Endodermal cell (in vitro differentiated cells): ENCODE measurements around the gene FAM117A. TPM values are rescaled to one million over a fixed set of nuclear protein-coding genes. Genes with fewer than 3 reads are reported as not detected.
A peak's percentile ranks its signal among the peaks of the same experiment; 100 is the strongest.

Source experiments
- DNase-seq: peaks from one replicate; pipeline ENCODE4 v3.0.0-alpha.2; 2017
- H3K27ac ChIP-seq: 2 replicates; pipeline ENCODE4 v1.5.1; 2013; ENCODE audit warnings: mild to moderate bottlenecking, low read depth, low read length, moderate library complexity
- H3K27me3 ChIP-seq: 2 replicates; pipeline ENCODE4 v1.6.1; 2013; ENCODE audit warnings: mild to moderate bottlenecking, low read length, moderate library complexity; ENCODE audit not compliant: insufficient read depth, control insufficient read depth, poor library complexity, severe bottlenecking
- H3K36me3 ChIP-seq: 2 replicates; pipeline ENCODE4 v1.7.0; 2013; ENCODE audit warnings: mild to moderate bottlenecking, low read length, moderate library complexity; ENCODE audit not compliant: control insufficient read depth, insufficient read depth
- H3K4me1 ChIP-seq: one replicate; pipeline ENCODE4 v1.7.0; 2013; ENCODE audit warnings: low read length; ENCODE audit not compliant: control insufficient read depth, insufficient read depth
- H3K4me3 ChIP-seq: 2 replicates; pipeline ENCODE4 v1.5.1; 2013; ENCODE audit warnings: mild to moderate bottlenecking, low read length, moderate library complexity
- H3K9ac ChIP-seq: 2 replicates; pipeline ENCODE4 v1.6.1; 2013; ENCODE audit warnings: mild to moderate bottlenecking, low read length, moderate library complexity; ENCODE audit not compliant: poor library complexity, severe bottlenecking; ENCODE audit errors: extremely low read depth
- H3K9me3 ChIP-seq: 2 replicates; pipeline ENCODE4 v1.6.1; 2013; ENCODE audit warnings: mild to moderate bottlenecking, low read length, moderate library complexity; ENCODE audit not compliant: control insufficient read depth
- H3K27ac Mint-ChIP-seq: 2 replicates; pipeline ENCODE4 v1.8.0; 2020; ENCODE audit warnings: mixed read lengths
- H3K27me3 Mint-ChIP-seq: 2 replicates; pipeline ENCODE4 v1.8.0; 2021; ENCODE audit warnings: mild to moderate bottlenecking, mixed read lengths; ENCODE audit not compliant: insufficient read depth
- H3K36me3 Mint-ChIP-seq: 2 replicates; pipeline ENCODE4 v1.8.0; 2020; ENCODE audit warnings: low read depth, mixed read lengths
- H3K4me1 Mint-ChIP-seq: 2 replicates; pipeline ENCODE4 v1.8.0; 2020; ENCODE audit warnings: mixed read lengths
- H3K4me3 Mint-ChIP-seq: 2 replicates; pipeline ENCODE4 v1.8.0; 2020; ENCODE audit warnings: mild to moderate bottlenecking, moderate library complexity, mixed read lengths
- H3K9me3 Mint-ChIP-seq: 2 replicates; pipeline ENCODE4 v1.8.0; 2020; ENCODE audit warnings: mild to moderate bottlenecking, mixed read lengths
- CTCF ChIP-seq: fragments of 200-600 bp; sonication (generic); conservative IDR thresholded peaks from 2 replicates; pipeline ENCODE4 v1.5.0; 2021; ENCODE audit warnings: antibody characterized with exemption, mild to moderate bottlenecking
- WGBS, 2 experiments: methylation state at CpG; one replicate each; pipeline versions ENCODE4 v1.1.5 to v1.1.7; 2013; ENCODE audit warnings: missing lambda C conversion rate in 2 of 2, mixed read lengths in 1 of 2; ENCODE audit not compliant: insufficient coverage in 1 of 2, insufficient read length in 1 of 2; 5-methylcytosine and 5-hydroxymethylcytosine counted together
- total RNA-seq, 2 donors: library from RNA; stranded (reverse); fragmentation: NEBNext Ultra II Directional in 1 of 2; extraction: Animal tissue kit (Norgen Biotek cat#: 25700) in 1 of 2; gene quantifications; 2 replicates in 1 of 2; 3 replicates in 1 of 2; pipeline ENCODE4 v1.2.1, GENCODE V29; 2021

FAM117A gene
- total RNA-seq, 2 donors from 2014 or later = 15.4 to 16.8 TPM

- TF ChIP-seq CTCF = no peak
- peak overlapping the region; percentile 99 for H3K27ac Mint-ChIP-seq
- peak overlapping the region; percentile 92 for H3K4me3 Mint-ChIP-seq
- Histone ChIP-seq H3K27me3 (peaks cover 5% of the 10 kb centered on the region), H3K4me3 (peak overlapping the region; percentile 92), H3K27ac (peak overlapping the region; percentile 55), H3K36me3 (peaks cover 32% of the 10 kb centered on the region), H3K4me1 (no peaks in the 10 kb centered on the region), H3K9ac (peak overlapping the region; percentile 99), H3K9me3 (no peaks in the 10 kb centered on the region)
- H3K4me1 Mint-ChIP-seq = peaks cover 18% of the 10 kb centered on the region
- peak; percentile 73 for DNase-seq
- H3K9me3 Mint-ChIP-seq = no peaks in the 10 kb centered on the region
- 5 to 8% methylated on average over 13 to 17 of the region's 17 CpGs for WGBS, 2 experiments
- peaks cover 36% of the 10 kb centered on the region for H3K36me3 Mint-ChIP-seq
- no peaks in the 10 kb centered on the region for H3K27me3 Mint-ChIP-seq
Measured at GRCh38 chr17:49787884-49788477, 24.1 kb upstream of the FAM117A start.

- no peak overlapping the region for H3K27ac ChIP-seq
- Mint-ChIP-seq H3K4me3 (no peak overlapping the region), H3K27ac (no peak overlapping the region), H3K36me3 (peaks cover 5% of the 10 kb centered on the region), H3K4me1 (peaks cover 15% of the 10 kb centered on the region), H3K27me3 (peaks cover 3% of the 10 kb centered on the region), H3K9me3 (no peaks in the 10 kb centered on the region)
- no peak for DNase-seq
- H3K9me3 ChIP-seq = no peaks in the 10 kb centered on the region
- H3K36me3 ChIP-seq = no peaks in the 10 kb centered on the region
- WGBS, 2 experiments = 83 to 86% methylated on average over 1 of the region's 1 CpG
- no peaks in the 10 kb centered on the region for H3K4me1 ChIP-seq
- no peak overlapping the region for H3K9ac ChIP-seq
- H3K4me3 ChIP-seq = no peak overlapping the region
- no peak for TF ChIP-seq CTCF
- H3K27me3 ChIP-seq = peaks cover 5% of the 10 kb centered on the region
Measured at GRCh38 chr17:49784636-49785035, 20.7 kb upstream of the FAM117A start.

- no peak overlapping the region for H3K27ac ChIP-seq
- H3K9me3 ChIP-seq = no peaks in the 10 kb centered on the region
- peaks cover 10% of the 10 kb centered on the region for H3K4me1 Mint-ChIP-seq
- TF ChIP-seq CTCF = no peak
- H3K36me3 ChIP-seq = no peaks in the 10 kb centered on the region
- no peaks in the 10 kb centered on the region for H3K36me3 Mint-ChIP-seq
- no peak overlapping the region for H3K9ac ChIP-seq
- no peak overlapping the region for H3K27ac Mint-ChIP-seq
- H3K4me3 Mint-ChIP-seq = no peak overlapping the region
- H3K4me3 ChIP-seq = no peak overlapping the region
- no peak for DNase-seq
- H3K9me3 Mint-ChIP-seq = no peaks in the 10 kb centered on the region
- H3K27me3 ChIP-seq = peaks cover 5% of the 10 kb centered on the region
- no peaks in the 10 kb centered on the region for H3K4me1 ChIP-seq
- H3K27me3 Mint-ChIP-seq = peaks cover 3% of the 10 kb centered on the region
Measured at GRCh38 chr17:49783791-49784190, 19.9 kb upstream of the FAM117A start.
